Measurements from ENCODE around the gene STX18. TPM values are rescaled to one million over a fixed set of nuclear protein-coding genes. Genes with fewer than 3 reads are reported as not detected.
"Not testable (repeated sequence)": the region's sequence is repeated elsewhere in the genome, so short reads cannot be mapped to it uniquely, and the experiment has no call there.

Gene STX18
- total RNA-seq, 4 donors from 2014 or later, result 17.8 to 25.4 (median 23.4) TPM

- TF ChIP-seq, protein P1, sequence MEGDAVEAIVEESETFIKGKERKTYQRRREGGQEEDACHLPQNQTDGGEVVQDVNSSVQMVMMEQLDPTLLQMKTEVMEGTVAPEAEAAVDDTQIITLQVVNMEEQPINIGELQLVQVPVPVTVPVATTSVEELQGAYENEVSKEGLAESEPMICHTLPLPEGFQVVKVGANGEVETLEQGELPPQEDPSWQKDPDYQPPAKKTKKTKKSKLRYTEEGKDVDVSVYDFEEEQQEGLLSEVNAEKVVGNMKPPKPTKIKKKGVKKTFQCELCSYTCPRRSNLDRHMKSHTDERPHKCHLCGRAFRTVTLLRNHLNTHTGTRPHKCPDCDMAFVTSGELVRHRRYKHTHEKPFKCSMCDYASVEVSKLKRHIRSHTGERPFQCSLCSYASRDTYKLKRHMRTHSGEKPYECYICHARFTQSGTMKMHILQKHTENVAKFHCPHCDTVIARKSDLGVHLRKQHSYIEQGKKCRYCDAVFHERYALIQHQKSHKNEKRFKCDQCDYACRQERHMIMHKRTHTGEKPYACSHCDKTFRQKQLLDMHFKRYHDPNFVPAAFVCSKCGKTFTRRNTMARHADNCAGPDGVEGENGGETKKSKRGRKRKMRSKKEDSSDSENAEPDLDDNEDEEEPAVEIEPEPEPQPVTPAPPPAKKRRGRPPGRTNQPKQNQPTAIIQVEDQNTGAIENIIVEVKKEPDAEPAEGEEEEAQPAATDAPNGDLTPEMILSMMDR (IDR thresholded peaks at IDR 0.05), result no peak
- TF ChIP-seq EP300 (IDR thresholded peaks at IDR 0.05) (no peak), POLR2AphosphoS5 (IDR thresholded peaks at IDR 0.05) (no peak), POLR2A (IDR thresholded peaks at IDR 0.05) (no peak)
- Histone ChIP-seq H3K27ac (no peak overlapping the region), H3K27me3 (no peaks in the 10 kb centered on the region), H3K36me3 (no peaks in the 10 kb centered on the region), H3K4me1 (peaks cover 0 to 15% (median 0%) of the 10 kb centered on the region in 3 donors), H3K4me3 (no peak overlapping the region), H3K9me3 (no peaks in the 10 kb centered on the region)
- no peak for ATAC-seq
These were observed 27.1 kb downstream of the STX18 start for GRCh38 chr4:4514786-4515185.

- 75% methylated on average over 1 of the region's 1 CpG for WGBS, 2 donors (ENCODE audit: low coverage in 1 of 2)
- TF ChIP-seq EP300 (IDR thresholded peaks at IDR 0.05) (no peak), POLR2AphosphoS5 (IDR thresholded peaks at IDR 0.05) (no peak)
- ATAC-seq, result no peak
These were observed 29.6 kb downstream of the STX18 start for GRCh38 chr4:4512282-4512681.

GRCh38 chr4:4510641-4511040 is 31.2 kb downstream of the STX18 start:
- not testable (repeated sequence) for H3K4me3 ChIP-seq, H3K4me1 ChIP-seq, H3K27ac ChIP-seq, H3K9me3 ChIP-seq, H3K27me3 ChIP-seq, ATAC-seq, H3K36me3 ChIP-seq
- 88 to 100% methylated on average over 3 of the region's 3 CpGs for WGBS, 2 donors (ENCODE audit: low coverage in 1 of 2)

More at GRCh38 chr4:4512282-4512681, 29.6 kb downstream of the STX18 start:
- H3K27ac ChIP-seq, result no peak overlapping the region
- H3K36me3 ChIP-seq, result no peaks in the 10 kb centered on the region
- H3K27me3 ChIP-seq, result no peaks in the 10 kb centered on the region
- H3K9me3 ChIP-seq, result no peaks in the 10 kb centered on the region
- H3K4me1 ChIP-seq, result no peaks in the 10 kb centered on the region
- no peak overlapping the region for H3K4me3 ChIP-seq

DNA sequence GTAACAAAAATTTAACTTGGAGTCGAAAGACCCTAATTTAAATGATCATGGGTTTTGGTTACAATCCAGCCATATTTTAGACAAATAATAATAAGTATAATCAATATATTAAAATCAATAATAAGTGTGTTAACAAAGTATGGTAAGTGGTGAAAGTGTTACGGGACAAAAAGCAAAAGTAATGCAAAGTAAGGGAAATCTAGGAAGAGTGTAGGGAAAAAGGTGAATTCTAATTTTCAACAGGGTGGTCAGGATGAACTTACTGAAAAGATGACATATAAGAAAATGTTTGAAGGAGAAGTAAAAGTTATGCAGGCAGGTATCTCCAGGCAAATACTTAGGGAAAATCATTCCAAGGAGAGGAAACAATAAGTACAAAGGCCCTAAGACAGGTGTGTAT is 32.3 kb downstream of the STX18 start:
- 100% methylated on average over 2 of the region's 2 CpGs; no CpG with 5 or more reads in 1 of the 2 donors for WGBS, 2 donors (ENCODE audit: low coverage in 1 of 2)
- H3K27ac ChIP-seq, result no peak overlapping the region
- no peaks in the 10 kb centered on the region for H3K27me3 ChIP-seq
- no peaks in the 10 kb centered on the region for H3K4me1 ChIP-seq
- no peaks in the 10 kb centered on the region for H3K9me3 ChIP-seq
- H3K36me3 ChIP-seq, result no peaks in the 10 kb centered on the region
- TF ChIP-seq EP300 (IDR thresholded peaks at IDR 0.05), result no peak
- TF ChIP-seq, protein P1 (IDR thresholded peaks at IDR 0.05), result no peak
- no peak for TF ChIP-seq POLR2A (IDR thresholded peaks at IDR 0.05)
- no peak for TF ChIP-seq POLR2AphosphoS5 (IDR thresholded peaks at IDR 0.05)
- no peak overlapping the region for H3K4me3 ChIP-seq
- ATAC-seq, result no peak

DNA sequence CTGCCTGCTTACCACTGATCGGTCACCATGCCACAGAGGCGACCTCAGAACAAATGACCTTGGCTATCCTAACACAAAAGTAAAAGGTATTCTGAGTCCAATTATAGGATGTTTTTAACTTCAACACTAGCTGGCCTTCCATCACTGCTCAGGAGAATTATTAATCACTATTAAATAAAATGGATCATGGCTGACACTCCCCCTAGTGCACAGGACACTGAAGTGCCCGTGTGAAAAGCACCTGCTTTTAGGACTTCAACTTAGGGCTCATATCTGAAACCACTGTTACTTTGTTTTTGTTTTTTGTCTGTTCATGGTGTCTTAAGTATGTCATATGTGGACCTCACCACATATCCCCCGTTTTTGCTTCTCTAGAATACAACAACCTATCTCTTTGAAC is 33.9 kb downstream of the STX18 start:
- no peaks in the 10 kb centered on the region for H3K4me1 ChIP-seq
- H3K27ac ChIP-seq, result no peak overlapping the region
- 80 to 82% methylated on average over 3 to 4 of the region's 4 CpGs for WGBS, 2 donors (ENCODE audit: low coverage in 1 of 2)
- H3K36me3 ChIP-seq, result no peaks in the 10 kb centered on the region
- no peak for TF ChIP-seq POLR2AphosphoS5 (IDR thresholded peaks at IDR 0.05)
- TF ChIP-seq, protein P1 (IDR thresholded peaks at IDR 0.05), result no peak
- H3K9me3 ChIP-seq, result no peaks in the 10 kb centered on the region
- no peaks in the 10 kb centered on the region for H3K27me3 ChIP-seq
- no peak overlapping the region for H3K4me3 ChIP-seq
- no peak for ATAC-seq

- ATAC-seq, result no peak
- no peaks in the 10 kb centered on the region for H3K27me3 ChIP-seq
- H3K4me1 ChIP-seq, result no peaks in the 10 kb centered on the region
- H3K36me3 ChIP-seq, result no peaks in the 10 kb centered on the region
- H3K4me3 ChIP-seq, result no peak overlapping the region
- TF ChIP-seq POLR2AphosphoS5 (IDR thresholded peaks at IDR 0.05), result no peak
- no peak for TF ChIP-seq EP300 (IDR thresholded peaks at IDR 0.05)
- TF ChIP-seq POLR2A (IDR thresholded peaks at IDR 0.05), result no peak
- TF ChIP-seq, protein P1 (IDR thresholded peaks at IDR 0.05), result no peak
- H3K27ac ChIP-seq, result no peak overlapping the region
- H3K9me3 ChIP-seq, result no peaks in the 10 kb centered on the region
- 79 to 86% methylated on average over 8 to 11 of the region's 14 CpGs for WGBS, 2 donors (ENCODE audit: low coverage in 1 of 2)
These were observed 34.4 kb downstream of the STX18 start for GRCh38 chr4:4507403-4507802.
